ENCODE data around the gene HBD.
"Not testable (repeated sequence)": the region's sequence is repeated elsewhere in the genome, so short reads cannot be mapped to it uniquely, and the experiment has no call there.

HBD gene

DNA sequence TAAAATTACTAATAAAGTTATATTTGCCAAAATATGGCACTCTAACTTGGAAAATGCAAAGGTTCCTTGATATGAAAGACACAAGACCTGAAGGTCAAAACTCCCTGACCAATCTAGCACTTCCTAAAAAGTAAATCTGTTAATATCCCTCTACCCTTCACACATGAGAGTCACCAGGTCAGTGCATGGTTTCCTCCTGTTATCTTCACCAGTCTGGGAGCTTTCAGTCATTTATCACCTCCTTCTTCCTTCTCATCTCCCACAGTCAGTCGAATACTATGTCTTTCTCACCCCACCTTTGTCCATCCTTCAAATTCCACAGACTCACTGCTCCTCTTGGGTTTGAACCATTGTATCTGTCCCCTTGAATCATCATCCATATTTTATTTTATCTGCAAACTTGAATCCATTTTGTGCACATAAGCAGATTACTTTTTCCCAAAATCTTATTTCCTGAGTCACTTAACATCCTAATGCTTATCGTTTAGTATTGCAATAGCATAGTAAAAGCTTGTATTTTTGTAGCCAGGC is 32.8 kb upstream of the HBD start:
- TF ChIP-seq, protein P1, sequence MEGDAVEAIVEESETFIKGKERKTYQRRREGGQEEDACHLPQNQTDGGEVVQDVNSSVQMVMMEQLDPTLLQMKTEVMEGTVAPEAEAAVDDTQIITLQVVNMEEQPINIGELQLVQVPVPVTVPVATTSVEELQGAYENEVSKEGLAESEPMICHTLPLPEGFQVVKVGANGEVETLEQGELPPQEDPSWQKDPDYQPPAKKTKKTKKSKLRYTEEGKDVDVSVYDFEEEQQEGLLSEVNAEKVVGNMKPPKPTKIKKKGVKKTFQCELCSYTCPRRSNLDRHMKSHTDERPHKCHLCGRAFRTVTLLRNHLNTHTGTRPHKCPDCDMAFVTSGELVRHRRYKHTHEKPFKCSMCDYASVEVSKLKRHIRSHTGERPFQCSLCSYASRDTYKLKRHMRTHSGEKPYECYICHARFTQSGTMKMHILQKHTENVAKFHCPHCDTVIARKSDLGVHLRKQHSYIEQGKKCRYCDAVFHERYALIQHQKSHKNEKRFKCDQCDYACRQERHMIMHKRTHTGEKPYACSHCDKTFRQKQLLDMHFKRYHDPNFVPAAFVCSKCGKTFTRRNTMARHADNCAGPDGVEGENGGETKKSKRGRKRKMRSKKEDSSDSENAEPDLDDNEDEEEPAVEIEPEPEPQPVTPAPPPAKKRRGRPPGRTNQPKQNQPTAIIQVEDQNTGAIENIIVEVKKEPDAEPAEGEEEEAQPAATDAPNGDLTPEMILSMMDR (IDR thresholded peaks at IDR 0.05; ENCODE audit: insufficient read depth, low read depth, low read length, missing control alignments): no peak
- no peak overlapping the region for H3K4me3 ChIP-seq (ENCODE audit: low read length)
- DNase-seq (ENCODE audit: low read depth): no peak

DNA sequence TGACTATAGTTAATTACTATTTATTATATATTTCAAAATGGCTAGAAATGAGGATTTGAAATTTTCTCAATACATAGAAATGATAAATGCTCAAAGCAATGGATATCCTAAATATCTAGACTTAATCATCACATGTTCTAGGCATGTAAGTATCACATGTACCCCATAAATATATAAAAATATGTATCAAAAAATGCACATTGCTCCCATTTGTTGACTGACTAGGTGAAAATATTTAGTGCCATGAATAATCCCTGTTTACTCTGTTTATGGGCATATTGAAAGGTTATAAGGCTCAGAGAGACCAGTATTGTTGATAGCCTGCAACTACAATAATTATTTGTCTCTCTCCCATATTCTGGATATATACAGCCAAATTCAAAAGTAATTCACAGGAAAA is 32.3 kb upstream of the HBD start:
- no peak overlapping the region for H3K4me3 ChIP-seq (ENCODE audit: low read length)
- no peak for DNase-seq (ENCODE audit: low read depth)
- TF ChIP-seq, protein P1 (IDR thresholded peaks at IDR 0.05; ENCODE audit: insufficient read depth, low read depth, low read length, missing control alignments): no peak

DNA sequence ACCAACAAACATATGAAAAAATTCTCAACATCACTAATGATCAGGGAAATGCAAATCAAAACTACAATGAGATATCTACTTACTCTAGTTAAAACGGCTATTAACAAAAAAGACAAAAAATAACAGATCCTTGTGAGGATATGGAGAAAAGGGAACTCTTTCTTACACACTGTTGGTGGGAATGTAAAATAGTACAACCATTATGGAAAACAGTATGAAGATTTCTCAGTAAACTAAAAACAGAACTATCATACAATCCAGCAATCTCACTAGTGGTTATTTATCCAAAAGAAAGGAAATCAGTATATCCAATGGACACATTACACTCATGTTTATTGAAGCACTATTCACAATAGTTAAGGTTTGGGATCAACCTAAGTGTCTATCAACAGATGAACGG is 31.5 kb upstream of the HBD start:
- no peak for DNase-seq (ENCODE audit: low read depth)
- H3K4me3 ChIP-seq (ENCODE audit: low read length): no peak overlapping the region
- TF ChIP-seq, protein P1 (IDR thresholded peaks at IDR 0.05; ENCODE audit: insufficient read depth, low read depth, low read length, missing control alignments): no peak

DNA sequence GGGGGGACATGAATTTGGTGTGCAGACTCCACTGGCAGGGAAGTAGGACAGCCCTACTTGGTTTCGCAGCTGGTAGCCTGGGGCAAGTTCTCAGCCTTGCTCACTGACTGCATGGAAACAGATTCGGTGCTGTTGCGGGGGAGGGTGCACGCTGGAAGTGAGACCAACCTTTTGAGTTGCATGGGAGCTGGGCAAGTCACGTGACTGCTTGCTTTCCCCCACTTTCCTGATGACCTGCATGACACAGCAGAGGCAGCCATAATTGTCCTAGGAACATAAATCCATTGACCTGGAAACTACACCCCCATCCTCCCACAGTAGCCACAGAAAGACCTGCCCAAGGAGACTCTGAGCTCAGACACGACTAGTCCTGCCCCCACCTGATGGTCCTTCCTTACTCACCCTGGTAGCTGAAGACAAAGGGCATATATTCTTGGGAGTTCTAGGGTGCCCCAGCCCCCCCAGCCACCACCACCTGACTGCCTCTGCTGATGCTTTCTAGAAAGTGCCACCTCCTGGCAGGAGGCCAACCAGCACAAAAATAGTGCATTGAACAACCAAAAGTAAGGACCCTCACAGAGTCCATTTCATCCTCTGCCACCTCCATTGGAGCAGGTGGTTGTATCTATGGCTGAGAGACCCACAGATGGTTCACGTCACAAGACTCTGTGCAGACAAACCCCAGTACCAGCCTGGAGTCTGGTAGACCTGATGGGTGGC is 24.4 kb upstream of the HBD start:
- H3K4me3 ChIP-seq (ENCODE audit: low read length): no peak overlapping the region
- TF ChIP-seq, protein P1 (IDR thresholded peaks at IDR 0.05; ENCODE audit: insufficient read depth, low read depth, low read length, missing control alignments): no peak
- DNase-seq (ENCODE audit: low read depth): peak; percentile 33

GRCh38 chr11:5257296-5257695 is 23.0 kb upstream of the HBD start:
- TF ChIP-seq, protein P1 (IDR thresholded peaks at IDR 0.05; ENCODE audit: insufficient read depth, low read depth, low read length, missing control alignments): no peak
- no peak for DNase-seq (ENCODE audit: low read depth)
- no peak overlapping the region for H3K4me3 ChIP-seq (ENCODE audit: low read length)

GRCh38 chr11:5254646-5255413 is 20.5 kb upstream of the HBD start, which contains the start of gene HBG2:
Gene HBG2 (minus strand): TSS chr11:5254781. CDS start chr11:5254728, 53 bp downstream.
- not testable (repeated sequence) for DNase-seq (ENCODE audit: low read depth); H3K4me3 ChIP-seq (ENCODE audit: low read length)

GRCh38 chr11:5254023-5254422 is 19.7 kb upstream of the HBD start:
- not testable (repeated sequence) for H3K4me3 ChIP-seq (ENCODE audit: low read length); DNase-seq (ENCODE audit: low read depth)

GRCh38 chr11:5253440-5253839 is 19.2 kb upstream of the HBD start:
- DNase-seq (ENCODE audit: low read depth); H3K4me3 ChIP-seq (ENCODE audit: low read length): not testable (repeated sequence)

Data from epithelial cell of esophagus (primary cell).